DMS114 treated with DMSO at 0.1 percent for 48 hours (cell line): ENCODE results near the gene GPR68.
"Not testable (repeated sequence)": the region's sequence is repeated elsewhere in the genome, so short reads cannot be mapped to it uniquely, and the experiment has no call there.

Source experiments
- DNase-seq: peaks from one replicate; lab custom pipeline; 2025; ENCODE audit not compliant: unreplicated experiment; lab: John Stamatoyannopoulos, UW

The GPR68 gene

DNA sequence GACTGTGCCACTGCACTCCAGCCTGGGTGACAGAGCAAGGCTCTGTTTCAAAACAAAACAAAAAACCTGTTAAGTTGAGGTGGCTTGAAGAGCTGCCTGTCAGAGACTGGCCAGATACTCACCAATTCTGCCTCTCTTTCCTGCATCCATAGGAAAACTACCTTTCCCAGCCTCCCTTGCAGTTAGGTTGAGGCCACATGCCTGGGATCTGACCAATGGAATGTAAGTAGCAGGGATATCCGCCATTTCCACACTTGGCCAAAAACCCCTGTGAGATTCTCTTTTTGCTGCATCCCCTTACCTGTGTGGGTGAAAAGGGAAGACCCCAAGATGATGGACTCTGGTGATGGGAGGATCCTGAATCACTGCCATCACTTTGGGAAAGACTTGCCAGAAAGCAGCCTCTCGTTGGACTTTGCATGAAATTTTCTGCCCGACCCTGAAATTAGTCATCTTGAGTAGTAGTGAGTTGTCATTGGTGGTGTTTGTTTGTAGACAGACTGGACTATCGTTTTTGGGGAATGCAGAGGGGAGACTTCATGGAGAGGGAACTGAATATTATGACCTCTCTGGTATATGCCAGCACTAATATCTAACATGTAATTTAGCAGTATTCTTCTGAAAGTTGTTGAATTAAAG, 14.0 kb downstream of the GPR68 start:
- no peak for DNase-seq

DNA sequence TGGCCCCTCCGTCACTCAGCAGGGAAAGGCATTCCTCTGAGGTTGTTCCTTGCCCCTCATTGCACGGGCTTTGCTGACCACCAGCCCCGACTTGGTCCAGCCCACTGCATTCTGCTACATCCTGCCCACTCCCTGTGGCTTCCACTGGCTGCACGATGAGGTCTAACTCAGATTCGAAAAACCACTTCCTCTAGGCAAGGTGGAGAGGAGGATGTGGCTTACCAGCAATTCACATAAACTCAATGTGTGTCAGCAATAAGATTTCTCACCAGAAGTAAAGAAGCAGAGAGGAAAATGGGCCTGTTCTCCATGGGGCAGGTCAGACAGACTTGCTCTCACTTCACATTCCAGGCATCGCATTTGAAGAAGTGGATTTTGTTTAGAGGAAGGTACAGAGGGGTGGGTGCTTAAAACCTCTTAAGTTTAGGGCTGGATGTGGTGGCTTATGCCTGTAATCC, 14.7 kb downstream of the GPR68 start:
- no peak for DNase-seq

DNA sequence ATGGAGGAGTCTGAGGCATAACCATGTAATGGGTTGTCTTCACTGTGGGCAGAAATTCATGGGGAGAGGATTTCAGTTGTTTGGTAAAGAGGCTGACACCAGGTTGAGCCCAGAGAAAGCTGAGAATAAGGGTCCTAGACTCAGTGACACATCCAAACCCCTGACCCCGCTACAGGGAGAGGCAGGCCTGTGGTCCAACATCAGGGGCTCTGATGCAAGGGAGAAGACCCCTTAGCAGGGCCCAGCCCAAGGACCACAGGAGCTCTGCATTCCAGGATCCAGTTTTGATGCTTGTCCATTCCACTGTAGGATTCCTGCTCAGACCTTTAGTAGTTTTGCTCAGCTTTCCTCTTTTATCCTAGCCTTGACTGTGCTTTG, 15.5 kb downstream of the GPR68 start:
- no peak for DNase-seq

DNA sequence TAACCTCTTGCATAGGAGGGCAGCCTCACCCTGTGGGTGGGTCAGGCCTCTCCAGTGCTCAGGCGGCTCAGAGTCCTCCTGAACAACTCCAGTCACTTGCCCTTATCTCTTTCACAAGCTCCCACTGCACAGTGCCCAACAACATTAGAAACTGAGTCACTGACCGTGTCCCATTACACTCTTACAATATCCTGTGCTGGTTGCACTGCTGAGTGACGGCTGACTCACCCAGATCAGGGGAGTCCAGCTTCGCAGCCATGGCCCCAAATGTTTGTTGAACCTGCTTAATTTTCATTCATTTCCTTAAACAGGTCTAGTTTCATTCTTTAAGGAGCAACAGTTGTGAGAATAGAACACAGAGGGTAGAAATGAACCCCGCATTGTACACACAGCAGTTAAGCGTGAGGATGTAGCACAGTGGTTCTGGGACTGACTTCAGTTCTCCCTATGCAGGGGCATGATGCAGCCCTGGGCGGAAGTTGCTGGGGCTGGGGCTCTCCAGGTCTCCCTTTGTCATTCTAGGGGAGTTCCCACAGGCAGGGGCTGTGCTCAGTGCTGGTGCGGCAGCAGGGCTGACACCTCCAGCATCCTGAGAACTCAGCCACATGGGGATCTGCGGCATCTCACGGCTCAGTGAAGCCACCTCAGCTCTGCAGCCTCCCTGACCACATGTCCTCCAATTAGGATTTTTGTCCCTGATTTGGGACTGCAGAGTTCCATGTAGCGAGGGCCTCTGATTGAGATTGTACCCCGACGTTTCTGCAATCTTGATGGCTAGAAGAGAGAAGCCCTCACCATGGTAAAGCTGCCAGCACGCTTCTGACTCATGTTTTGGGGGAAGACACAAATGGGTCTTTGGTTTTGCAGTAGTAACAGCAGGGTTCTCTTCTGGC, 16.1 kb downstream of the GPR68 start:
- DNase-seq = no peak

DNA sequence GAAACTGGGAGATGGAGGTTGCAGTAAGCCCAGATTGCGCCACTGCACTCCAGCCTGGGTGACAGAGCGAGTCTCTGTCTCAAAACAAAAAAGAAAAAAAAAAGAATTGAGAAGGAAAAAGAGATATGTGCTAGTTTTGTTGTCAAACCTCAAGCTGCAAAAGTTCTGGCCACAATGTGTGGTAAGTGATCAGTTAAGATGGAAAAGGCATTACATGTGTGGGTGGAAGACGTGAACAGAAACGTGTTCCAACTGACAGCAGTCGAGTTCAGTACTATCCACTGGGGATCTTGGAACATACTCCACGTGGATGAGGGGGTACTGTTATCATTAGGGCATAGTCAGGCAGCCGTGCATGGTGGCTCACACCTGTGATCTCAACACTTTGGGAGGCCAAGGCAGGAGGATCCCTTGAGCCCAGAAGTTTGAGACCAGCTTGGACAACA, 17.3 kb downstream of the GPR68 start:
- DNase-seq = no peak

DNA sequence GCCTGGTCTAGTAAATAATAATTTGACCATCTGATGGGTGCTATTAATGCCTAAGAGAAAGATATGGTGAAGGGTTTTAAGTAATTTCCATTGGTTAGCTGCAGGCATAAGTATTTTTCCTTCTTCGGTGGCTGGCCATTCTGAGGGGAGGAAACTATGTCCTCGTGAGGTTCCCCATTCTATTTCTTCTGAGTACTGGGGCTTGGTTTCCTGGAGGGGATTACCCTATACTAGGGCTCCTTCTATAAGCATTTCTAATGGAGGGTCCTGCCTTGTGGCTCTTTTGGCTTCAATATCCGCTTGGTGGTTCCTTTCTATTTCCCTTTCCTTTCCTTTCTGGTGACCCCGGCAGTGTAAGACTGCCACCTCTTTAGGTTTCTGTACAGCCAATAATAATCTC, 18.1 kb downstream of the GPR68 start:
- DNase-seq = not testable (repeated sequence)

GRCh38 chr14:91225025-91225424, 19.5 kb downstream of the GPR68 start:
- no peak for DNase-seq

GRCh38 chr14:91223028-91223783, 21.3 kb downstream of the GPR68 start:
- no peak for DNase-seq

DNA sequence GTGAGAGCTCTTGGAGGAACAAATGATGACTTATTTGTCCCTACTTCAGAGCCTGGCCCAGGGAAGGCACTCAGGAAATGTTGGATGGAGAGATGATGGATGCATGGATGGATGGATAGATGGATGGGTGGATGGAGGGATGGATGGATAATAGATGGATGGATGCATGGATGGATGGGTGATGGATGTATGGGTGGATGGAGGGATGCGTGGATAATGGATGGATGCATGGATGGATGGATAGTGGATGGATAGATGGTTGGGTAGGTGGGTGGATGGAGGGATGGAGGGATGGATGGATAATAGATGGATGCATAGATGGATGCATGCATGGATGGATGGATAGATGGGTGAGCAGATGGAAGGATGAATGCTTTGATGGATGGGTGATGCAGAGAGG, 23.2 kb downstream of the GPR68 start:
- no peak for DNase-seq

DNA sequence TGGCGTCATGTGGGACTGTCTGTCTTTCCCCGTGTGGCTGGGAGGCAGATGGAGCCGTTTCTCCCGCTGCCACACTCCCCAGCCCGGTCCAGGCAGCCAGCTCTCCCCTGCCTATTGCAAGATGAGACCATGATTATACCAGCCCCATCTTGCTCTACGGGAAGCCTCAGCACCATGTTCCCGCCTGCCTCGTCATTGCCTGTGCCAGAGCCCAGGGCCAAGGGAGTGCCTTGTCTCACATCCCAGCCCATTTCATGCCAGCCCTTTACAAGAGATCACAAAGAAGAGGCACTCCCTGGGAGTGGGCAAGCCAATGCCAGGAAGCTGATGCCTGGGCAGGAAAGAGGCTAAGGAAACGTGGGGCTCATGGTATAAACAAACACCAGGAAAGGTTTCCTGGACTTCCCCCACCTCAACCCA, 23.9 kb downstream of the GPR68 start:
- no peak for DNase-seq

- no peak for DNase-seq
Measured at GRCh38 chr14:91219517-91220389, 24.8 kb downstream of the GPR68 start.

DNA sequence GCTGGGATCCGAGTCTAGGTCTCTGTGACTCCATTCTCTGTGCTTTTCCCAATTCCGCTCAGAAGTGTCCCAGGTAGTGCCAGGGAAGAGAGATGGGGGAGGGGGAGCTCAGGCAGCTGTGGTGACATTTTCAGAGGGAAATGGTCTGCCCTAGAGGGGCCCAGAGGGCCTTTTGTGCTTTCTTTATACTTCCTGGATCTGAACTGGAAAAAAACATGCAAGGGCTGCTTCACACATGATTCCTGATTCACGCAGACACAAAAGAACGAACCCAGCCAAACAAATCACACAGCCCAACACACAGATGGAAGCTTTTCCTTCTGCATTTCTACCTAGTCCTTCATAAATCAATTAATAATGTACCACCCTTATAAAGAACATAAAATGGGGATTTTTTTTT, 26.5 kb downstream of the GPR68 start:
- no peak for DNase-seq

DNA sequence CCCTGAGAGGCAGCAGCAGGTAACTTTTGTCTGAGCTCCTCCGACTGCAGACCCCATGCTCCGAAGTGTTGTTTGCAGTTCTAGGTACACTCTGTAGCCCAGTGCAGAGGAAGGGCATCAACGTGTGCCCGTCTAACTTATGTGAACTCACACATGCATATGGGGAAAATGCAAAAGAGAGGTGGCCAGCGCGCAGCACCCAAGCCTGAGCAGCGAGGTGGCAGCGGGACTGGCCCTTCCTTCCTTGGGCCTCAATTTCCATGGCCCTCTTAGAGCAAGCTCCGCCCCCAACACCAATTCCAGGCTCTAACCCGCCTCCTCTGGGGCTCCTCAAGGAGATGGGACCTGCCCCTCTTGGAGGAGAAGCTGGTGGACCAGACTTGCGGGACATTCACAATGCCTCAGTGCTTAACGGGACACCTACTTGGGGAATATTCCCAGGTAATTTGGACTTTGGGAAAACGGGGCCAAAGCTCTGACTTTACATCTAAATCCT, 27.7 kb downstream of the GPR68 start:
- DNase-seq = no peak

- DNase-seq = no peak
Measured at GRCh38 chr14:91215381-91215780, 29.1 kb downstream of the GPR68 start.

DNA sequence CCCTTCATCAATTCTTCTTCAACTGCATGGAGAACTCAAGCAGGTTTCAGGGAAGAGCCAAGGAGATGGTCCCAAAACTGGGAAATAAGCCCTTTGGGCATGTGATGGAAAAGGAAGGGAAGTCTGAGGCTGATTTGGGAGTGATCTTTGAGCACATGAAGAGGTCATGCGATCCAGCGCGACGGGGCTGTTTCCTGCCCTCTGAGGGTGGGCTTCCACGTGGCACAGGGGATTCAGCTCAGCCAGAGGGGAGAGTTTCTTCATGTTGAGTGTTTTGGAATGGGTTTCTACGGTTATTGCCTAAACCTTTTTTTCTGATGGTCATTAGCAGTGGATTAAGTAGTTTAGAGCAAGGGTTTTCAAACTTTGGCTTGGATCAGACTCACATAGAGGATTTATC, 30.2 kb downstream of the GPR68 start:
- no peak for DNase-seq

GRCh38 chr14:91211017-91211416, 33.5 kb downstream of the GPR68 start:
- no peak for DNase-seq

DNA sequence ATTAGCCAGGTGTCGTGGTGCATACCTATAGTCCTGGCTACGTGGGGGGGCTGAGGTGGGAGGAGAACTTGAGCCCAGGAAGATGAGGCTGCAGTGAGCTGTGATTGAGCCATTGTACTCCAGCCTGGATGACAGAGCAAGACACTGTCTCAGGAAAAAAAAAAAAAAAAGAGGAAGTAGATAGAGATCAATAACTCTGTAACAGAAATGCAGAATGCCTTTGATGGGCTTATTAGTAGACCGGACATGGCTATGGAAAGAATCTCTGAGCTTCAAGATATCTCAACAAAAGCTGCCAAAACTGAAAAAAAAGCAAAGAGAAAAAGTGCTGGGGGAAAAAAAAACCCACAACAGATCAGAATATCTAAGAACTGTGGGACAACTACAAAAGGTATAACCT, 37.5 kb downstream of the GPR68 start:
- no peak for DNase-seq

DNA sequence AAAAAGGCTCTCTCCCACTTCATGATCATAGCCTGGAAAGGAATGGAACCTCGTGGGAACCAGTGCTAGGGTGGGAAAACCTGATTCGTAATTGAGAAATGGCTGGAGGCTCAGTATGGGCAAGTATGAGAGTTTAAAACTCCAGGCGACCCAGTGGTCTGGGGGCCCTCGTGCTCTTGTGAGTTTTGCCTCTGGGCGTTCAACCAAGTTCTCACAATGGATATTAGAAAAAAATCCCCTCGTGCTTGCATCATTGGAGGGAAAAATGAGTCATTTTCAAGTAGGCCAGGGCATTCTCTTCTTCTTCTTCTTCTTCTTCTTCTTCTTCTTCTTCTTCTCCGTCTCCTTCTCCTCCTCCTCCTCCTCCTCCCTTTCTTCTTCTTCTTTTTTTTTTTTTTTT, 39.0 kb downstream of the GPR68 start:
- DNase-seq = no peak

GRCh38 chr14:91204657-91205056, 39.8 kb downstream of the GPR68 start:
- no peak for DNase-seq

GRCh38 chr14:91202234-91202974, 42.1 kb downstream of the GPR68 start:
- DNase-seq = no peak
